Peyer's patch (tissue), 4 donors: Measurements from ENCODE around the gene NWD2.

Experiments
- POLR2A ChIP-seq, 2 donors: fragments of 450-650 bp; IDR thresholded peaks; one replicate each; pipeline ENCODE4 v1.5.1; 2017; ENCODE audit warnings: antibody characterized with exemption in 2 of 2, mild to moderate bottlenecking in 2 of 2, moderate library complexity in 2 of 2
- TF ChIP-seq, protein P1 (sequence below), 6 experiments: fragments of 450-650 bp in 4 of 6; fragments of 200-600 bp in 2 of 6; sonication (generic) in 1 of 6; IDR thresholded peaks; one replicate each; pipeline ENCODE4 v1.5.1; 2017 to 2019; ENCODE audit warnings: antibody characterized with exemption in 6 of 6, mild to moderate bottlenecking in 3 of 6, moderate library complexity in 1 of 6

DNA sequence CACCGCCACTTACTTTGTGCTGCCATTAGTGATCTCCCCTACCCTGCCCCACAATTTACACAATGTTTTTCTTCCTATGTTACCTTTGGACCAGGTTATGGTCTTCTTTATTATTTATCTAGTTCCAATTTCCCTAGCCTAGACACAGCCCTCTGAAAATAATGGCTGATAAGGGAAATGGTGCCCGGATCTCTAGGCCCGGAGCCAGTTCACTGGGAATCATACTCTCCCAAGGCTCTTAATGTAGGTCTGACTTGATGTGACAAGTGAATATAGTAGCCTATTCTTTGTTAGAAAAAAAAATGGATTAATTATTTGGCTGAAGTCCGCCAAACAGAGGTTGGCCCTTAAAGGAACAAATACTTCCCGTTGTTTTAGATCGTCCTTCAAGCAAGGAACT lies 233.6 kb downstream of the NWD2 start:
- TF ChIP-seq, protein P1, sequence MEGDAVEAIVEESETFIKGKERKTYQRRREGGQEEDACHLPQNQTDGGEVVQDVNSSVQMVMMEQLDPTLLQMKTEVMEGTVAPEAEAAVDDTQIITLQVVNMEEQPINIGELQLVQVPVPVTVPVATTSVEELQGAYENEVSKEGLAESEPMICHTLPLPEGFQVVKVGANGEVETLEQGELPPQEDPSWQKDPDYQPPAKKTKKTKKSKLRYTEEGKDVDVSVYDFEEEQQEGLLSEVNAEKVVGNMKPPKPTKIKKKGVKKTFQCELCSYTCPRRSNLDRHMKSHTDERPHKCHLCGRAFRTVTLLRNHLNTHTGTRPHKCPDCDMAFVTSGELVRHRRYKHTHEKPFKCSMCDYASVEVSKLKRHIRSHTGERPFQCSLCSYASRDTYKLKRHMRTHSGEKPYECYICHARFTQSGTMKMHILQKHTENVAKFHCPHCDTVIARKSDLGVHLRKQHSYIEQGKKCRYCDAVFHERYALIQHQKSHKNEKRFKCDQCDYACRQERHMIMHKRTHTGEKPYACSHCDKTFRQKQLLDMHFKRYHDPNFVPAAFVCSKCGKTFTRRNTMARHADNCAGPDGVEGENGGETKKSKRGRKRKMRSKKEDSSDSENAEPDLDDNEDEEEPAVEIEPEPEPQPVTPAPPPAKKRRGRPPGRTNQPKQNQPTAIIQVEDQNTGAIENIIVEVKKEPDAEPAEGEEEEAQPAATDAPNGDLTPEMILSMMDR (IDR thresholded peaks at IDR 0.05), result no peak
- TF ChIP-seq POLR2A (IDR thresholded peaks at IDR 0.05), result no peak
